K562 (cell line): ENCODE results near the gene GALNT12. TPM values are rescaled to one million over a fixed set of nuclear protein-coding genes. Genes with fewer than 3 reads are reported as not detected.

Experiments
- ARNT ChIP-seq, 2 experiments: fragments of 450-650 bp; IDR thresholded peaks; 2 replicates each; pipeline ENCODE4 v1.6.1; 2016; ENCODE audit warnings: mild to moderate bottlenecking in 1 of 2
- ESRRA ChIP-seq: fragments of 450-650 bp; IDR thresholded peaks from 2 replicates; pipeline ENCODE4 v1.6.1; 2014; ENCODE audit warnings: low read depth, mild to moderate bottlenecking, moderate library complexity, borderline replicate concordance
- ESRRB ChIP-seq: fragments of 250-450 bp; sonication (Bioruptor Pico); IDR thresholded peaks from 2 replicates; pipeline ENCODE4 v1.5.0; 2020; ENCODE audit warnings: mild to moderate bottlenecking, moderate library complexity, borderline replicate concordance
- FOXK2 ChIP-seq, 2 experiments: fragments of 450-650 bp; IDR thresholded peaks in 1 of 2; conservative IDR thresholded peaks in 1 of 2; 2 replicates each; pipeline ENCODE4 v1.6.1; 2016; ENCODE audit warnings: low read depth in 2 of 2, mild to moderate bottlenecking in 1 of 2
- MAFF ChIP-seq: IDR thresholded peaks from 2 replicates; pipeline ENCODE4 v1.6.1; 2012; ENCODE audit warnings: low read length, improper control_type of control experiment
- NCOA1 ChIP-seq: fragments of 450-650 bp; IDR thresholded peaks from 2 replicates; pipeline ENCODE4 v1.6.1; 2016; ENCODE audit warnings: low read depth
- PCBP1 ChIP-seq: fragments of 200-400 bp; formaldehyde crosslinking; IDR thresholded peaks from 2 replicates; pipeline ENCODE4 v1.6.1; 2018; ENCODE audit warnings: mild to moderate bottlenecking, low read depth, low read length; ENCODE audit not compliant: poor library complexity, severe bottlenecking
- PHTF2 ChIP-seq: fragments of 250-450 bp; sonication (Bioruptor Pico); IDR thresholded peaks from 2 replicates; pipeline ENCODE4 v1.5.0; 2021; ENCODE audit warnings: mild to moderate bottlenecking
- SAP30 ChIP-seq: fragments of 200-600 bp; sonication (generic); IDR thresholded peaks from 2 replicates; pipeline ENCODE4 v1.6.1; 2012; ENCODE audit warnings: borderline replicate concordance, low read depth, mild to moderate bottlenecking, moderate library complexity, low read length, control low read depth, inconsistent platforms; ENCODE audit not compliant: insufficient read depth, poor library complexity, severe bottlenecking
- SMC3 ChIP-seq: conservative IDR thresholded peaks from 2 replicates; pipeline ENCODE4 v1.6.1; 2011; ENCODE audit warnings: low read depth, low read length, improper control_type of control experiment; ENCODE audit not compliant: insufficient read depth
- SNRNP70 ChIP-seq: fragments of 200-400 bp; formaldehyde crosslinking; optimal IDR thresholded peaks from 2 replicates; pipeline ENCODE3; 2017; ENCODE audit warnings: low read depth, low read length
- SP2 ChIP-seq: IDR thresholded peaks from 2 replicates; pipeline ENCODE4 v1.6.1; 2011; ENCODE audit warnings: mild to moderate bottlenecking, low read depth, low read length, moderate library complexity; ENCODE audit not compliant: poor library complexity, severe bottlenecking; ENCODE audit errors: extremely low read depth
- U2AF1 ChIP-seq: fragments of 200-400 bp; formaldehyde crosslinking; optimal IDR thresholded peaks from 2 replicates; pipeline ENCODE3; 2017; ENCODE audit warnings: mild to moderate bottlenecking, low read depth, low read length, moderate library complexity
- ZC3H8 ChIP-seq: fragments of 450-650 bp; IDR thresholded peaks from 2 replicates; pipeline ENCODE4 v1.6.1; 2017
- ZNF449 ChIP-seq: fragments of 250-450 bp; sonication (Bioruptor Pico); IDR thresholded peaks from 2 replicates; pipeline ENCODE4 v1.8.0; 2022; ENCODE audit warnings: moderate library complexity, mild to moderate bottlenecking, inconsistent platforms
- ZNF584 ChIP-seq: fragments of 200-800 bp; sonication (Bioruptor generic); IDR thresholded peaks from 2 replicates; pipeline ENCODE4 v1.6.1; 2016; ENCODE audit warnings: low read depth, mild to moderate bottlenecking, missing genetic modification characterization, missing compliant biosample characterization
- ZNF609 ChIP-seq: sonication (generic); formaldehyde crosslinking; IDR thresholded peaks from 2 replicates; pipeline ENCODE4 v1.8.1; 2023; ENCODE audit warnings: missing genetic modification reagents, mild to moderate bottlenecking, borderline replicate concordance
- ZNF764 ChIP-seq: fragments of 250-450 bp; sonication (Bioruptor Pico); IDR thresholded peaks from 2 replicates; pipeline ENCODE4 v1.4.0; 2020; ENCODE audit warnings: low read depth, mild to moderate bottlenecking, moderate library complexity
- polyA plus RNA-seq, 8 experiments: library from polyadenylated mRNA; depleted of rRNA in 4 of 8; stranded (reverse) in 5 of 8; unstranded in 3 of 8; fragments of >200 nt; fragmentation: Nextera tagmentation in 2 of 8; fragmentation: Illumina TruSeq in 1 of 8; extraction: Ambion mirVana in 2 of 8; extraction: Trizol in 1 of 8; gene quantifications; 2 replicates each; pipeline versions ENCODE4 v1.2.1 to v1.2.3, GENCODE V29; 2011 to 2014; ENCODE audit warnings: inconsistent platforms in 1 of 8, missing spikeins in 1 of 8
- total RNA-seq, 7 experiments: library from RNA; depleted of rRNA in 6 of 7; stranded (reverse); fragments of >200 nt in 6 of 7; fragmentation: Illumina TruSeq in 2 of 7; extraction: Trizol in 2 of 7; gene quantifications; 2 replicates each; pipeline versions ENCODE4 v1.2.1 to v1.2.3, GENCODE V29; 2011 to 2021; ENCODE audit warnings: low replicate concordance in 1 of 7
- TF ChIP-seq, protein P1 (sequence below): sonication (generic); formaldehyde crosslinking; IDR thresholded peaks from 2 replicates; pipeline ENCODE4 v1.8.0; 2022; ENCODE audit warnings: mild to moderate bottlenecking, missing genetic modification reagents

The GALNT12 gene
- total and polyA plus RNA-seq, 9 of the 15 experiments (the other 6 are each of a cell fraction or from before 2014, with no cell fraction given), result 29.7 to 82.9 (median 44.2) TPM

DNA sequence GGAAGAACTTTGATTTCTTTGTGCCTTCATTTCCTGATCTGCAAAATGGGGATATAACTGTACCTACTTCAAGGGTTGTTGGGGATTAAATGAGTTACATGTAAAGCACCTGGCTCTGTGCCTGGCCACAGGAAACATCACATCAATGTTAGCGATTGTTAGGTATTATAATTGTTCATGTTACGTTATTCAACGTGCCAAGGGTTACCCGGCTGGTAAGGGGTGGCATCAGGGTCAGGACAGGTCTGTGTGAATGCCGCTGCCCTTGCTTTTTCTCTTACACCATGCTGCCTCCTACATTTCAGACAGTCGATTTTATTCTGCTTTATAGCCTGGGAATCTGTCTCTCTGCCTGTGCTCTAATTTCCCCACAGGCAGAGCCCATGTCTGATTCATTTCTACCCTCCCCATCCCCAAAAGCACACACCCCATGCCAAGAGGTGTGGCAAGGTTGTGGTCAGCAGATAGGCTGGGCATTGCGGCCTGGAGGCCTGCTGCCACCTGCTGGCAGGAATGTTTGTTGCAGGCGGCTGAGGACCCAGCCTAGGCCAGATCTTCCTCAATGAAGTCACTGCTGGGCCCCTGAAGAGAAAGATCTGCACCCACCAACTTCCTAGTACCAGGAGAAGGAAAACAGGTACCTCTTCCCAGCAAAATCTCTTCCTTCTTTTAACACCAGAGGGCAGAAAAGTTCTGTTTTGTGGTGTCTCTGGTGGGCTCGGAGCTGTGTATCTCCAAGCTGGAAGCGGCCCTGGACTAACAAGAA is 16.4 kb upstream of the GALNT12 start (continued):
- TF ChIP-seq ZNF449 (CRISPR knock-in tag), result no peak
- no peak for TF ChIP-seq SNRNP70
- no peak for TF ChIP-seq ZNF609
- TF ChIP-seq NCOA1, result no peak
- no peak for TF ChIP-seq ESRRB
- no peak for TF ChIP-seq ZNF764 (CRISPR knock-in tag)
- no peak for TF ChIP-seq PHTF2
- TF ChIP-seq ARNT (IDR thresholded peaks at IDR 0.05), result no peak
- no peak for TF ChIP-seq U2AF1
- no peak for TF ChIP-seq ZC3H8
- TF ChIP-seq FOXK2 (conservative IDR thresholded peaks at IDR 0.05 in 1 of 2, IDR thresholded peaks at IDR 0.05 in 1 of 2; ENCODE audit: low read depth in 2 of 2), result no peak
- peak; percentile 48; the same call in 1 of the 2 replicates for TF ChIP-seq SMC3
- TF ChIP-seq PCBP1, result no peak
- TF ChIP-seq, protein P1, sequence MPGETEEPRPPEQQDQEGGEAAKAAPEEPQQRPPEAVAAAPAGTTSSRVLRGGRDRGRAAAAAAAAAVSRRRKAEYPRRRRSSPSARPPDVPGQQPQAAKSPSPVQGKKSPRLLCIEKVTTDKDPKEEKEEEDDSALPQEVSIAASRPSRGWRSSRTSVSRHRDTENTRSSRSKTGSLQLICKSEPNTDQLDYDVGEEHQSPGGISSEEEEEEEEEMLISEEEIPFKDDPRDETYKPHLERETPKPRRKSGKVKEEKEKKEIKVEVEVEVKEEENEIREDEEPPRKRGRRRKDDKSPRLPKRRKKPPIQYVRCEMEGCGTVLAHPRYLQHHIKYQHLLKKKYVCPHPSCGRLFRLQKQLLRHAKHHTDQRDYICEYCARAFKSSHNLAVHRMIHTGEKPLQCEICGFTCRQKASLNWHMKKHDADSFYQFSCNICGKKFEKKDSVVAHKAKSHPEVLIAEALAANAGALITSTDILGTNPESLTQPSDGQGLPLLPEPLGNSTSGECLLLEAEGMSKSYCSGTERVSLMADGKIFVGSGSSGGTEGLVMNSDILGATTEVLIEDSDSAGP (CRISPR knock-in tag), result no peak
- TF ChIP-seq SP2, result no peak
- TF ChIP-seq MAFF, result no peak
- TF ChIP-seq SAP30, result no peak
- peak; percentile 89; the same call in 1 of the 2 replicates for TF ChIP-seq ESRRA
- TF ChIP-seq ZNF584 (CRISPR knock-in tag), result no peak
